Measurements from ENCODE around the gene MATN3. TPM values are rescaled to one million over a fixed set of nuclear protein-coding genes. Genes with fewer than 3 reads are reported as not detected.
"Not testable (repeated sequence)": the region's sequence is repeated elsewhere in the genome, so short reads cannot be mapped to it uniquely, and the experiment has no call there.

Gene MATN3
- total and polyA plus RNA-seq, 11 donors = 0.12 to 0.48 (median 0.25) TPM; not detected in 4

- no peaks in the 10 kb centered on the region for H3K9me3 ChIP-seq
- H3K27ac ChIP-seq = peak overlapping the region in 9 of 12 donors; percentile 94 to 99 (median 98)
- no peaks in the 10 kb centered on the region for H3K27me3 ChIP-seq
- peaks cover 7 to 66% (median 51%) of the 10 kb centered on the region in 12 donors for H3K4me1 ChIP-seq
- 36 to 52% (median 43%) methylated on average over 6 of the region's 6 CpGs for WGBS, 4 donors
- no peak for ATAC-seq
- peaks cover 0 to 5% (median 0%) of the 10 kb centered on the region in 9 donors for H3K36me3 ChIP-seq
- no peak for DNase-seq
- intact Hi-C loops (cut with DNase I) = no loop called here
- peak overlapping the region in 11 of 12 donors; percentile 60 to 91 (median 81) for H3K4me3 ChIP-seq
- TF ChIP-seq POLR2A (IDR thresholded peaks at IDR 0.05) (no peak), CTCF (IDR thresholded peaks at IDR 0.05) (no peak)
These were observed 36.3 kb upstream of the MATN3 start for GRCh38 chr2:20048488-20049448.

- H3K36me3 ChIP-seq; DNase-seq; intact Hi-C loops (cut with DNase I); H3K27me3 ChIP-seq; H3K4me3 ChIP-seq; H3K9me3 ChIP-seq; ATAC-seq; H3K27ac ChIP-seq: not testable (repeated sequence)
- WGBS, 4 donors = 64 to 70% (median 66%) methylated on average over 4 of the region's 4 CpGs
- H3K4me1 ChIP-seq = peaks cover 8 to 80% (median 61%) of the 10 kb centered on the region in 12 donors
These were observed 33.3 kb upstream of the MATN3 start for GRCh38 chr2:20045712-20046292.

- H3K36me3 ChIP-seq = peaks cover 0 to 18% (median 11%) of the 10 kb centered on the region in 9 donors
- DNase-seq (no peak), ATAC-seq (no peak)
- peaks cover 8 to 80% (median 59%) of the 10 kb centered on the region in 12 donors for H3K4me1 ChIP-seq
- H3K27me3 ChIP-seq = no peaks in the 10 kb centered on the region
- no peak overlapping the region for H3K27ac ChIP-seq
- H3K9me3 ChIP-seq = no peaks in the 10 kb centered on the region
- TF ChIP-seq POLR2A (IDR thresholded peaks at IDR 0.05) (no peak), CTCF (IDR thresholded peaks at IDR 0.05) (no peak)
- intact Hi-C loops (cut with DNase I) = no loop called here
- WGBS, 4 donors = 73 to 89% (median 83%) methylated on average over 4 of the region's 4 CpGs
- H3K4me3 ChIP-seq = no peak overlapping the region
These were observed 32.3 kb upstream of the MATN3 start for GRCh38 chr2:20044778-20045177.

GRCh38 chr2:20042531-20042930, 30.1 kb upstream of the MATN3 start:
- no peak for TF ChIP-seq CTCF (IDR thresholded peaks at IDR 0.05)
- no peak for DNase-seq
- intact Hi-C loops (cut with DNase I) = no loop called here
- ATAC-seq = peak in 1 of 4 donors; percentile 25
- Histone ChIP-seq H3K9me3 (no peaks in the 10 kb centered on the region), H3K4me3 (no peak overlapping the region), H3K27me3 (no peaks in the 10 kb centered on the region), H3K36me3 (peaks cover 0 to 41% (median 34%) of the 10 kb centered on the region in 9 donors), H3K4me1 (peaks cover 2 to 64% (median 42%) of the 10 kb centered on the region in 12 donors), H3K27ac (no peak overlapping the region)
- WGBS, 4 donors = 8 to 20% (median 11%) methylated on average over 2 of the region's 2 CpGs

Measured in heart left ventricle (tissue), 16 donors.